GM12874 (cell line): Measurements from ENCODE around the gene MVD.

Source experiments
- CTCF ChIP-seq: IDR thresholded peaks from 2 replicates; pipeline ENCODE4 v1.5.1; 2011; ENCODE audit warnings: low read depth, mild to moderate bottlenecking, control low read depth, low read length, moderate library complexity; ENCODE audit not compliant: insufficient read depth

MVD gene

GRCh38 chr16:88651989-88652761, 10.7 kb downstream of the MVD start:
- no peak for TF ChIP-seq CTCF

GRCh38 chr16:88651276-88651988, 11.5 kb downstream of the MVD start:
- TF ChIP-seq CTCF: no peak

GRCh38 chr16:88650749-88651275, 12.1 kb downstream of the MVD start, which contains the start of gene CYBA:
TSS of gene CYBA (minus strand) at chr16:88651053. CDS start at chr16:88651013, 40 bp downstream.
- no peak for TF ChIP-seq CTCF

- no peak for TF ChIP-seq CTCF
These were observed 12.8 kb downstream of the MVD start for GRCh38 chr16:88649924-88650748.

GRCh38 chr16:88649195-88649923, 13.5 kb downstream of the MVD start:
- TF ChIP-seq CTCF: no peak

GRCh38 chr16:88647178-88648070, 15.5 kb downstream of the MVD start:
- no peak for TF ChIP-seq CTCF
